GM12864 (cell line): ENCODE measurements around the gene PRDX3.

Experiments
- DNase-seq: peaks from one replicate; pipeline ENCODE4 v3.0.0-alpha.2; 2011; ENCODE audit warnings: low read depth
- H3K4me3 ChIP-seq: 2 replicates; pipeline ENCODE4 v1.5.1; 2011; ENCODE audit warnings: mild to moderate bottlenecking, low read depth, low read length, control low read depth
- CTCF ChIP-seq: IDR thresholded peaks from 2 replicates; pipeline ENCODE4 v1.5.1; 2011; ENCODE audit warnings: low read depth, mild to moderate bottlenecking, moderate library complexity, low read length, control low read depth, inconsistent platforms; ENCODE audit errors: missing control alignments

The PRDX3 gene

GRCh38 chr10:119211176-119211575 is 32.6 kb upstream of the PRDX3 start:
- no peak overlapping the region for H3K4me3 ChIP-seq
- DNase-seq, result no peak
- TF ChIP-seq CTCF, result no peak

- no peak overlapping the region for H3K4me3 ChIP-seq
- no peak for DNase-seq
- no peak for TF ChIP-seq CTCF
These were observed 32.0 kb upstream of the PRDX3 start for GRCh38 chr10:119210633-119211032.

GRCh38 chr10:119209736-119210355 is 31.2 kb upstream of the PRDX3 start:
- no peak for TF ChIP-seq CTCF
- no peak for DNase-seq
- peak overlapping the region; percentile 78 for H3K4me3 ChIP-seq

DNA sequence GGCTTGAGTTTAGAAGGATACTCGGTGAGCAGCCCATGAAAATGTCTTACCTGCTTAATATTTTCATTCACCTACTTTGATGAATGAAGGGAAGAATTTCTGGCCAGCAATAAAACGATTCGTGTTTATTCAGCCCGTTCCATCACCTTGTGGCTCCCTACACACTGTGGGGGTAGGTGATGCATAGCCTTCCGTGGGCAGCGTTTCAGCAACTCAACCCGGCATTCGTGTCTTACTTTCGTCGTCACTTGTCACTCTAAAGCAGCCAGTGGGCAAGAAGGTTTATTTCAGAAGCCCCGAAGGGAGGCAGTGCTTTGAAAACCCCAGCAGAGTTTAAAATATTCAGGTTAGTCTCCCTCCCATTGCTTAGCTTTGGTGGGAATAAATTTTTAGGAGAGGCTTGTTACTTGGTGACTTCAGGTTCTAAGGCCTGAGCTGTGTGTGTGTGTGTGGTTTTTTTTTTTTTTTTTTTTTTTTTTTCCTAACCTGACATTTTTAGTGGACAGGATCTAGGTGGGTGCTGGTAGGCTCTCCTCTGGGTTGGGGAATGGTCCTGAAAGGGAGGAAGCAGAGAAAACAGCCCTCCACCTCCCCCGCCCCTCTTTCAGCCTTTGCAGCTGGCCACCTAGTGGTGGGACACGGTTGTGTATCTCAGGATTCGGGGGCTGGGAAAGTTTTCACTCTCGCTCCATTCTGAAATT is 30.6 kb upstream of the PRDX3 start:
- H3K4me3 ChIP-seq, result peak overlapping the region; percentile 78
- no peak for DNase-seq
- peak; percentile 90 for TF ChIP-seq CTCF

DNA sequence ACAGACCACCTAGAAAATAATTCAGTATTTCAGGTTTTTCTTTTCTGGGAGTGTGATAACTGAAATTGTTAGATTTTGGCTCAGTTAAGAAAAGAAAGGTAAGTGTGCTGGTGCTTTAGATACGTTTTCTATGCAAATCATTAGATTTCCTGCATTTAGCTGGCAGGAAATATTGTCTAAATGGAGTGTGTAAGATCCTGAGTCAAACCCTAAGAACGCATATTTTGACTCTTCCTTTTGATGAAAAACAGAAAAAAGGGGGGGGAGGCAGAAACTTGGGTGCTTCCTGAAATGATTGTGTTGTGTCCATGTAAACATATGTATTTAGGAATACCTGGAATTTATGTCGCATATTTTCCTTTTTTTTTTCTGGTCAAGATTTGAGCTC is 29.9 kb upstream of the PRDX3 start:
- H3K4me3 ChIP-seq, result peak overlapping the region; percentile 78
- no peak for DNase-seq
- no peak for TF ChIP-seq CTCF

GRCh38 chr10:119207713-119208552 is 29.3 kb upstream of the PRDX3 start:
- TF ChIP-seq CTCF, result no peak
- no peak for DNase-seq
- H3K4me3 ChIP-seq, result peak overlapping the region; percentile 78
